ENCODE measurements around the gene KCNK10.
"Not testable (repeated sequence)": the region's sequence is repeated elsewhere in the genome, so short reads cannot be mapped to it uniquely, and the experiment has no call there.

The KCNK10 gene

DNA sequence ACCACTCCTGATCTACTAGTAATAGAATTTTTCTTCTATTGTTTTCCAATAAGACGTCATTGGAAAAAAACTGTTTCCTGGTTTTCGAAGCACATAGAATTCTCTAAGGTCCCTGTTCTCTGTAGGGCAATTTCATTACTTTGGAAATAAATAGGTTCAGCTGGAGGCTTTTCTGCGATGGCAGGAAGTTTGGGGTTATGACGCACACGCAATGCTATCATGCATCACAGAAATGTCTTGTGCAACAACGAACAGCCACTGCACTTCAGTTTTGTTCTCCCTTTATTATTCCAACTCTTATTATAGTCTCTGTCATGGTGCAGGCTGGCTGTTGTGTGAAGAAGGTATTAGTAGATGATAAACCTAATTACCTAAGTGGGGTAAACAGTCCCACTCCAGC, 59.0 kb downstream of the KCNK10 start:
- no peak for DNase-seq

DNA sequence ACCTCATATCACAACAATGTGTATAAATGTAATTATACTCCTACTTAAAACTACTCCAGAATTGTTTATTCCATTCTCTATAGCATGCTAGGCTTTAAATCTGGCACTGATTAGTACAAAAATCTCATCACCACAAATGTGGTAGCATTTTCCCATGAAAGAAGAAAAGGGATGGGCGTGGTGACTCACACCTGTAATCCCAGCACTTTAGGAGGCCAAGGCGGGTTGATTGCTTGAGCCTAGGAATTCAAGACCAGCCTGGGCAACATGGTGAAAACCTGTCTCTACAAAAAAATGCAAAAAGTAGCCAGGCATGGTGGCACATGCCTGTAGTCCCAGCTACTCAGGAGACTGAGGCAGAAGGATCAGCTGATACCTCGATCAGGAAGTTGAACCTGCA, 61.8 kb downstream of the KCNK10 start:
- not testable (repeated sequence) for DNase-seq

DNA sequence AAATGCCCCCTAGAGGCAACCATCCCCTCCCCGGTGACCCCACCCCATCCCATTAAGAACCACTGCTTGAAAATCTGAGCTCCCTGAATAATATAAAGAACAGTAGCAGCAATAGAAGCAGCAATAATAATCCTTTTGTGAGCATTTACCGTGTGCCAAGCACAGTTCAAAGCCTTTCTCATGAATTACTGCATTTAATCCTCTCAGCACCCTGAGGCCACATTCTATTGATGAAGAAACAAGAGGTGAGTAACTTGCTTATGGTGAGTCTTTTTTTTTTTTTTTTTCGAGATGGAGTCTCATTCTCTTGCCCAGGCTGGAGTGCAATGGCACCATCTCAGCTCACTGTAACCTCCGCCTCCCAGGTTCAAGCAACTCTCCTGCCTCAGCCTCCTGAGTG, 65.0 kb downstream of the KCNK10 start:
- DNase-seq = no peak

DNA sequence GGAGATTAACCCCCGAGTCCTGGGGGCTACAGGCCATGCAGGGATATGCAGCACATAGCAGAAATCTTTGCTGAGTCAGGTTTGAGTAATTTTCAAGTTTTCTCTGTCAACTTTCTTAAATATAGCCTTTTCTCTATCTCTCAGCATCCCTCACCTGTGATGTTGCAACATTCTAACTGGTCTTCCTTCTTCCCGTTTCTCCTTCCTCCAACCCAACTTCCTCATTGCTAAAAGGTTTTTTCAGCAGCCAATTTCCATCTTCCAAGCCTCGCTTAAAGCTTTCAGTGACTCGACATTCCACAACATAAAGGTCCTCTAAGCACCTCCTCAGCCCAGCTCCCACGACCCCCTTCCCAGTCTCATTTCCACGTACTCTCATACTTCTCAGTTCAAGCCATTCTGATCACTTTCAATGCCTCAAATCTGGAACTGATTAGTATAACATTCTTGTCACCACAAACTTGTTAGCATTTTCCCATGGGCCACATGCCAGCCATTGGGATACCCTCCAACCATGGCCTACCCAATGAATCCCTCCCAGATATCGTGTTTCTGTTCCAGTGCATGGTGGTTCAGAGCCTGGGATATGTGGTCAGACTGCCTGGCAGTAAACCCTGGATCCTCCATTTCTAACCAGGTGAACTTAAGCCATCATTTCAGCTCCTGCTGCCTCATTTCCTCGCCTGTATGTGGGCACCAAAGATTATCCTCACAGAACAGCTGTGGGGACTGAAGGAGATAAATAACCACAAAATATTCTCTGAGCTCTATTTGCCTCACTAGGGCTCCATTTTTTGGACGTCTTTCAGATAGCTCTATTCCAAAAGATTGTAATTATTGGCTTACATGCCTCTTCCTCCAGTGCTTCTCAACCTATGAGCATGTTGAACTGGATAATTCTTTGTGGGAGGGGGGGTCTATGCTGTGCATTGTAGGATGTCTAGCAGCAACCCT, 65.8 kb downstream of the KCNK10 start:
- DNase-seq = no peak

DNA sequence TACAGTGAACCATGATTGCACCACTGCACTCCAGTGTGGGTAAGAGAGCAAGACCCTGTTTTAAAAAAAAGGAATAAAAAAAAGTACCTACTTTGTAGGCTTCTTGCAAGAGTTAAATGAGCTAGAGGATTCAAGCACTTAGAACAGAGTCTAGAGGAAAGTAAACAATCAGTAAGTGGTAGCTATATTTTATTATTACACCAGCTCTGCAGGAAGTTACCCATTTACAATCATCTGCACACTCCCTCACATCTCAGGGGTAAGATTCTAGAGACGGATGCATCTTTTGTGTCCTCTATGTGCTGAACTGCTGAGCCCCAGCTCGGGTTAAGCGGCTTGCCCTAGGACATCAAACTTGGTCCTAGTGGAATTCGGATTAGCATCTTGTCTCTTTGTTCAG, 67.3 kb downstream of the KCNK10 start:
- no peak for DNase-seq

DNA sequence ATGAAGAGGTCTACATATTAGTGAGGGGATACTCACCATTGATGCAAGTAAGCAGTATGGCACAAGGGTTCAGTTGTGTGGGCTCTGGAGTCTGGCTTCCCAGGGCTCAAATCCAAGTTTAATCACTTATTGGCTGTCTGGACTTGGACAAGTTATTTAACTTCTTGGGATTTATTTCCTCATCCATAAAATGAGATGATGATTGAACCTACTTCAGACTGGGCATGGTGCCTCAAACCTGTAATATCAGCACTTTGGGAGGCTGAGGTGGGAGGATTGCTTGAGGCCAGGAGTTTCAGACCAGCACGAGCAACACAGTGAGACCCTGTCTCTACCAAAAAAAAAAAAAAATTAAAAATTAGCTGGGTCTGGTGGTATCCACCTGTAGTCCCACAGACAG, 67.9 kb downstream of the KCNK10 start:
- no peak for DNase-seq

DNA sequence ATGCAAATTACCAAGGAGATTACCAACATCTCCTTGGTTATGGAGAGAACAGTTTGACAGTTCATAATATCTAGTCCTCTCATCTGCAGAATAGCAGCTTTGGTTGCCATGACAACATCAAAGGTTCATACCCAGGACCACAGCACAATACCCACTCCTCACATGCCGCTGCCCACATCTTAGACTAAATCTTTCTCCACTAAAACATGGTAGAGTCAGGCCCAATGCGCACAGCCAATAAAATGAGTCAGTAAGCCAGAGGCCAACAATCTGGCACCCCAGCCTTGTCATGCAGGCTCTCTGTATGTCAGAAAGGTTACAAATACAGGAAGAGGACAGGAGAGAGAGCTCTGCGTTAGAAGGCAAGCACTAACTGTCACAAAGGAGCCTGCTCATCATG, 70.6 kb downstream of the KCNK10 start:
- no peak for DNase-seq

DNA sequence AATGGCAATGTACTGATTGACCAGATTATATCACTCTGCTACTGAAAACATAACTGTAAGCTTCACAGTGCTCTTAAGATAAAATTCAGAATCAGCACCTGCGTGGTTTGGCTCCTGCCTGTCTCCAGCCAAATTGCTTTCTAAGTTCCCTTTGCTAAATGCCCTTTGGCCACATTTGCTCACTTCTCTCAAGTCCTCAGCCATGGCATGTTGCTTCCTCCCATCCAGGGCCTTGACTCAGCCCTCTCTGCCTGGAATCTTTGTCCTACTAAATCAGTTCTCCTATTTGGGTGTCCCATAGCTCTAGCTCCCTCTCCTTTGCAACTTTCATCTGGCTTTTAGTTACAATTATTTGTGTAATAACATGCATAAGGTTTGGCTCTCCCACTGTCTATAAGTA, 71.4 kb downstream of the KCNK10 start:
- DNase-seq = no peak

DNA sequence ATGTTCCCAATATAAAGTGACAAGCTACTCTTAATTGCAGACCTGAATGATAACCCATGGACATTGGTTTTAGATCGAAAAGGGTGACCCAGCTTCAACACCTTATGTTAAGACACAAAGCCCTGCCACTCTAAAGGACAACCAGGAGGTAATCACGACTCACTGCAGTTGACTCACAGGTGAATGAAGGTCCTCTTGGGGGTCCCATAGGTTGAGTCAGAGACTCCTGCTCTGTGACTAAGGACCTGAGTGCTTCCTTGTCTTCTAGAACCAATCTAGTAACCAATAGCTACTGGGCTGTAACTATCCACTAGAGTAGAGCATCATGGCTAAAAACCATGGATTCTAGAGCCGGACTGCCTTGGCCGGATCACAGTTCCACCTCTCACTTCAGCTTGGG, 73.8 kb downstream of the KCNK10 start:
- DNase-seq = no peak

DNA sequence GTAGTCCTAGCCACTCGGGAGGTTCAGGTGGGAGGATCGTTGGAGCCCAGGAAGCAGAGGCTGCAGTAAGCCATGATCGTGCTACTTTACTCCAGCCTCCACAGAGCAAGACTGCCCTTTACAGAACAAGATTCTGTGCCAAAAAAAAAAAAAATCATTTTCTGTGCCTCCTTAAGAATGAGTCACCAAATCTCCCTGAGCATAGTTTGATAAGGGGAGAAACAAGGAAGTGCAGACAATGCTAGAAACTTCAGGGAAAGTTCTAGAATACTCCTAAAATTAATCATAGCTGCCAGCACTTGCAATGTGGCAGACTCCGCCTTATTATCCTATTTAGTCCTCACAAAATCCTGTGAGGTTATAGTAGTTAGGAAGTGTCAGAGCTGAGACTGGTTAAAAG, 74.5 kb downstream of the KCNK10 start:
- DNase-seq = no peak

DNA sequence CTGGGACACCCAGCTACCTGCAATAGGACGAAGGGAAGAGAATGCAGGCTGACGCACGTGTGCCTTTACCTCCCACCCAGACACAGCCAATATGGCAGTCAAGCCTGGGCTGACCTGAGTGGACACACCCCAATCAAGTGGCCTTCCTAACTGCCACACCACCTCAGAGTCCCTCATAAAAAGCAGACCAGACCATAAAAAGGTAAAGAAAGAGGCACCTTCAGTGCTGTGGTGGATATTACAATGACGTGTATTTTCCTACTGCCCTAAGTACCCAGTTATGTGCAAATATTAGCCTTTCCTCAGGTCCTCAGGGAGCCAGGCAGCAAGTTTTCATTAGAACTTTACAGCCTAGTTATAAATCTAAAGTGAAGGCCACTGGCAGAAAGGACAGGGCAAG, 75.8 kb downstream of the KCNK10 start:
- no peak for DNase-seq

DNA sequence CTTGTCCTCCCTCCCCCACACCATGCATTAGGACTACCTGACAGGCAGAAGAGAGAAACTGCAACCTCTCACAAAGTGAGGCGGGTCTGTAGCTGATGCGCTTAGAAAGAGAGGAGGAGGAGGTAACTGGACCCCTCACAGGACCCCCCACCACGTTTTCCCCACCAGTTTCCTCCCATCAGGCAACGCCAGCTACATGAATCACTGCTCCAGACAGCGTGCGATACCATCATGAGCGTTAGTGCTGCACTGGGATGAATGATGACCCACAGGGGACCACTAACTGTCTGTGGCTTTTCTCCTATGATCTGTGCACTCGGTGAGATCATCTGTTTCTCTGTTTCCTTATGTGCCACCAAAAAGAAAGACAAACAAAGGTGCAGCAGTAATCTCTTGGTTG, 77.7 kb downstream of the KCNK10 start:
- DNase-seq = no peak

DNA sequence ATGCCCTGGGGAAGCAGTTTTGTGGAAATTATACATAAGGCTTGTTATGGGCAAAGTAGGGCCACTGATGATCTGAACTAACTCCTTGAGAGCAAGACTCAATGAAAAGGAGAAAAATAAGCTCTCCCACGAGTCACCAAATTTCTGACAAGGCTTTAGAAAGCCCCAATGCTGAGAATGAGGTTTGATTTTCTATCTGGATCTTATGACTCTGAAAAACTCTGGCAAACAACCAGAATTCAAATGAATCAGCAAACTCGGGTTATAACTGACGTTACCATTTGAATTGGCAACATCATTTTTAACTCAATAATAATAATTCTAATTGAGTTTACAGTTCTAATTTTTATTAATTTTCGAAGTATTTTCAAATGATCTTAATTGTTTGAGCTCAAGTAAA, 79.1 kb downstream of the KCNK10 start:
- no peak for DNase-seq

DNA sequence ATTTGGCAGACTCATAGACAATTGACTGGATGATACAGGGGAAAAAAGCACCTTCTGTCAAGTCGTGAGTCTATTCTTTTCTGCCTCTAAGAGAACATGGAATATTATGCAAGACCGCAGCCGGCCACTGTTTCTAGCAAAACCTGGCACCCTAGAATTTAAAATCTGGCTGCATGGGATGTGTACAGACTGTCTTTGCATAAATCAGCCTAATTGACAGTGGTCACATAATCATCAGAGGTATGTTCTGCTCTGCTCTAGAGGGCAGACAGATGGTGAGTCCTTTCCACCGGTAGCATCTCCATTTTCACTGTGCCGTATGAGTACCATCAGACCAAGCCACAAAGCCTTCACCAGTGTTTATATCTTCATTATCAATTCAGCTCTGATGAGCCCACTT, 80.6 kb downstream of the KCNK10 start:
- DNase-seq = no peak

DNA sequence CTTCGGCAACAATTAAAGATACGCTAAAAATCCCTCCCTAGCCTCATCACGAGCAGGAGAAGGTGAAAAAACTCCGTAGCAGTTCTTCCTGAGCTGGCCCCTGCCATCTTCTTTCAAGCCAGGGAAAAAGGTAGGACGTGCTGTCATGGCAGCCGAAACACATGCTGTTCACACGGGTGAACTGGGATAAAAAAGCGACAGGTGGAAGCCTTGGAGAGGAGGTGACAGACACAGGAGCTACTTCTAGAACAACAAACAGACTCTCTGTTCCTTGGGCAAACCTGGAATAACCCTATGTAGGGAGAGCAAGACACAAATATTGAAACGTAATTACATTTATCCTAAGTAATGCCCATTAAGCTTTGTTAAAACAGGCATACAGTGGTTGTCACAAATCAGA, 81.3 kb downstream of the KCNK10 start:
- DNase-seq = no peak

DNA sequence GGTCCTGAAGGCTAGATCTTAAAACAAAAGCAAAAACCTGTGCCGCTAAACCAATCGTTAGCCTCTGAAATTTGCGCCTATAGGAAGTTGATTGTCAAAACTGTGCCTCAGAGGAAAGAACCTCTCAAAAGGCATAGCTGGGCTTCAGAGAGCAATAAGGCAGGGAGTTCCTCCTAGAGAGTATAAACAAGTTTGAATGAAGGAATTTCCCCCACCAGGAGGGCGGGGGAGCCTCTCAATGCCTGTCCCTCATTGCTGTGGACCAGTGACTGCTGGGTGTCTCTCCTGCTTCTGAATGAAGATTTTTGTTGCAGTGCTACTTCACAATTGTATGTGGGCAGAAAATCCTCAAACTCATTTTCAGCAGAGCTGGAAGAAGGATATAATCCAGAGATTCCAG, 88.6 kb downstream of the KCNK10 start:
- DNase-seq = no peak

DNA sequence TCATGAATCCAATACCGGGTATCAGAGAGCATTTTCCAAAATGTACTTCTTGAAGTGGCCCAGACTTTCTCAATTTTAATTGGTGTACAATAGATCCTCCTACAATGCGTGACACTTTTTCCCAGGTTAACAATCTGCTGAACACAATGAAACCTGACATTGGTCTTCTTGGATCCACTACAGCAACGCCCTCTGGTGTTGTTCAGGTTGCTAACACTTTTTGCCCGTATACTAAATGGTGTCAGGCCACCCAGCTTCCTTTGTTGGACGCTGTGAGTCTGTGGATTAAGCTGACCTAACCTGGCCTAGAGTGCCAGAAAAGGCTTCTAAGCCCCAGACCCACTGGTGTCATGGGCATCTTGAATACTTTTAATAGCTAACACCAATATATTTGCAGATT, 89.2 kb downstream of the KCNK10 start:
- DNase-seq = no peak

DNA sequence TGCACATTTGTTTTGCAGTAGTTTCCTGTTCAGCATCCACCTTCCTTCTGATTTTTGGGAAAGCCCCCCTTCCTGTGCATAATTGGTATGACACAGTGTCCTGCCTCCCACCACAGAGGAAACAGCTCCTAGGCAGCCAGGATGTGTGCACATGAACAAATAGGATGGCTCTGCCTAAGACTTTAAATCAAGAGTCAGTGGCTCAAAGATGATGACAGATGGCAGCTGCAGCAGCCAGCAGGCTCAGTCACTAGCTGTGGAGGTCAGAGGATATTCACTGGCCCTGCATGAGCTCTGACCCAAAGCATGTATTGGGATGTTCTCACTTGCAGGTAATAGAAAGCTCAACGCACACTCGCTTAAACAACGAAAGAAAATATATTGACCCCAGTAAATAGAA, 90.3 kb downstream of the KCNK10 start:
- DNase-seq = no peak

DNA sequence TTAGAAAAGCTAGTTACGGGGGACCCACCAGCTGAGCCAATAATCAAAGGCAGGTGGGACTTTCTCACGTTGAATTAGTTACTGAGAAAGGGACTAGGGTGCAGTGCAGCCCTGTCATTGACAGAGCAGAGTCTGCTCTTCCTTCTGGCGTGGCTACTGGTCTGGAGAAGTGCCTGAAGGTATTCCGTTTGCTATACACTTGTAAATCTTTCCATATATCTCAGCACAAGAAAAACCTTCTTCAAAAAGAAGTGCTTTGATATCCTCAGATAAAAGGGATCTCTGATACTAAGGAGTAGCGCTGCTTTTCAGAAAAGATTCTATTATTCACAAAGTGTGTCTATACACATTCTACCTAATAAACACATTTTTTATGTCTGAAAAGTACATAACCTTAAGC, 91.5 kb downstream of the KCNK10 start:
- DNase-seq = no peak

DNA sequence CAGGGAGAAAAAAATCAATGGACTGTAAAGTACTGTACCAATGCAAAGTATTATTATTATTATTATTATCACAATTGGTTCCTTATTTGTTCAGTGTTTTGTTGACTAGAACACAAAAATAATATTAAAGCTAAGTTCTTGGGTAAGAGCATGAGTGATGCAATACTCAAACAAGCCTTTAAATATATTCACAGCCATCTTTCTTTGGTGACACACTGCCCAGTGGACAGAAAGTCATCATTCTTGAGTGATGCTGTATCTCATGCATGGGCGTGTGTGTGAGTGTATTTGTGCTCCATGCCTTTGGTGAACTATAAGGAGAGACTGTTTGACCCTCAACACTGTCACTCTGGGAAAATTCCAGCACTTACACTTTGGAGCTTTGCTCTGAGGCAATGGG, 93.6 kb downstream of the KCNK10 start:
- DNase-seq = no peak

DNA sequence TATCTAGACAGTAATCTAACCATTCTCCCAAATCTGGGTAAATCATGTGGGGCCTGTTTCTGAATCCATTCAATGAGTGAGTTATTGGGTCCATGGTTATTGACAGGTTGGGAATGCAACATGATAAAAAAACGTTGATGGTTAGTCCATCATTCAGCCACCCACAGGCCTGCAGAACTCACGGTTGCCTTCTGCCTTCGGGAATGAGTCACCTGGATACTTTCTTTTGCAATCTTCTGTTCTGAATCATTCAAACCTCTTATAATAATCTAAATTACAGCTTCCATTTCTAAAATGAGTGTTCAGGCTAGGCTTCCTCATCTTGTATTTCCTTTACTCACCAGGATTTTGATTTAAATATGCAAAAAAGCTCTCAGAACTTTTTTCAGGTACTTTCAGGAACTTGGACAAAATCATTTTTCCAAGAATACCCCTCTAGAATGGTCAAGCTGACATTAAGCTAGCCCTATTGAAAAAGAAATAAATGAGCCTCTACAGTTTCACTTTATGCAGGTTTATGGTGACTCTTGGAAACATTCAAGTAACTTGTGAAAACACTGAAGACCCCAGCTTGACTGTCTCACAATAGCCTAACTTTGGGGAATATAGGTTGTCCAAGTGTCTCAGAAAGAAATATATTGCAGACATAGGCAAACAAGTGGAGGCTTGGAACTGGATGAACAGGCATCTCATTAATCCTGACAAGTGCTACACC, 94.4 kb downstream of the KCNK10 start:
- no peak for DNase-seq

DNA sequence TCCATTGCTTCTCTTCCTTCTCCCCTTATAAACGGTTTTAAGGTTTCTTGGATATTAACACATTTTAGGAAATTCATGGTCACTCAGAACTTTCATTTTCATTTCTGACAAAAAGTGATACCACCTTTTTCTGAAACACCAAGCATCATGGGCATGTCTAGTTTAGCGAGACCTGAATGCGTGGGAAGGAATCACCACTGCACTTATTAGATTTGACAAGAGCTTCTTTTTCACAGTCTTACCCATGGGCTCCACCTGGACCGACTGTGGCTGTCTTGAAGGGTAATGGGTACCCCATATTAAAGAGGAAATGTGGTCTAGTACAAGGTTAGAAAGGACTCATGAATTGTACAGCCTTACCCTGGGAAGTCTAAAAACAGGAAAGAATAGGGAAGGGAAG, 95.4 kb downstream of the KCNK10 start:
- no peak for DNase-seq

DNA sequence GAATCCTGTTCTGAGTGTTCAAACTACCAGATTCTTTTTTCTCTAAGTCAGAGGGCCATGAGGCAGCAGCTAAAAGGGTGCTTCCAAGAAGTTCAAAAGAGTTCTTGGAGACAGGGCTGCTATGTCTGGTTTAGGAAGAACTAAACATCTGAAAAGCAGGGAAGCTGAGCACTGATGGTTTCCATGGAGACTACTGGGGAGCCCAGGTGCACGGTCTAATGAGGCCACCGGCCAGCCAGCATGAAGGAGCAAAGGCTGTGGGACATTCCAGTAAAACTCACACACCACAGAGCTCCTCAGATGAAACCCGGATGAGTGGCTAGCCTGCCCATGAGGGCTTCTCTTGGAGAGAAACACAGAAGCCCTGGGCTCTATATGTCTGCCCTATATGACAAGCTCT, 97.3 kb downstream of the KCNK10 start:
- no peak for DNase-seq

DNA sequence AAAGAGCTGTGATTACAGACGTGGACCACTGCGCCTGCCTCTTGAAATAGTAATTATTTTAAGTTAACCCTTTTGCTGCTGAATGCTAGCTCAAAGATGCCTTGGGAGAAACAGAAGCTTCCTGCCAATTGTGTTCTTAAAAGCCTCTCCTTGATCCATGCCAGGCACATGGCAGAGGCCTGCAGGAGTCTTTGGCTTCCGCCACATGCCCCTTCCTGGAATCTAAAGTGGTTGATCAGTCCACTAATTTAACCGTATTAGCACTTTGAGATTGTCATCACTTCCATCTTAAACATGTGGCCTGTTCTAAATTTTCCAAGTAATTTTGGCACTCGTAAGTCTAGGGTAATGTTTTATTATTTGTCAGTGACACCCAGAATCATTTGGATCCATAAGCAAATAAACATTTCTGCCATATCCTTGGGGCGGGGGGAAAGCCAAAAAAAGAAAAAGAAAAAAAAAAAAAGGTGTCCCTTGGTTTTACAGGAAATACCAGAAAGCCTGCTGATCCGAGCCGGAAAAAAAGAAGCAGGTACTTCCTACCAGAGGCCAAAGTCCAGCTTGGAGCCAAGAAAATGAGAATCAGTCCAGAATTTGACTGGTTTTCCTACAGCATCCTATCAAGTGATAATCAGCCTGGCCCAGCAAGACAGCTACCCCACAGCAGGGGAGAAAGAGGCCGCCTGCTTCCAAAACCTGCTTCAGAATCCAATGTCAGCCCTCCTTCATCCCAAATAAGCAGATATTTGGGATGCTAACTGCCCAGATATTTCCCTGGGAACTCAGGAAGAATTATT, 104.8 kb downstream of the KCNK10 start:
- no peak for DNase-seq

Data from stimulated activated CD4-positive, alpha-beta T cell treated with anti-CD3 and anti-CD28 coated beads, Interleukin-12 subunit alpha, Interleukin-12 subunit beta, amount 100 ng/mL, for 4 hours (primary cell).